Stimulated activated CD4-positive, alpha-beta T cell treated with anti-CD3 and anti-CD28 coated beads, TNF-alpha, amount 100 ng/mL, for 1 hour (primary cell): ENCODE data around the gene AVPR1B.

ENCODE experiments used
- DNase-seq, 3 donors: peaks; one replicate each; pipeline ENCODE4 v3.0.0-alpha.2; 2020; ENCODE audit warnings: low read depth in 3 of 3, low spot score in 1 of 3

Gene AVPR1B

DNA sequence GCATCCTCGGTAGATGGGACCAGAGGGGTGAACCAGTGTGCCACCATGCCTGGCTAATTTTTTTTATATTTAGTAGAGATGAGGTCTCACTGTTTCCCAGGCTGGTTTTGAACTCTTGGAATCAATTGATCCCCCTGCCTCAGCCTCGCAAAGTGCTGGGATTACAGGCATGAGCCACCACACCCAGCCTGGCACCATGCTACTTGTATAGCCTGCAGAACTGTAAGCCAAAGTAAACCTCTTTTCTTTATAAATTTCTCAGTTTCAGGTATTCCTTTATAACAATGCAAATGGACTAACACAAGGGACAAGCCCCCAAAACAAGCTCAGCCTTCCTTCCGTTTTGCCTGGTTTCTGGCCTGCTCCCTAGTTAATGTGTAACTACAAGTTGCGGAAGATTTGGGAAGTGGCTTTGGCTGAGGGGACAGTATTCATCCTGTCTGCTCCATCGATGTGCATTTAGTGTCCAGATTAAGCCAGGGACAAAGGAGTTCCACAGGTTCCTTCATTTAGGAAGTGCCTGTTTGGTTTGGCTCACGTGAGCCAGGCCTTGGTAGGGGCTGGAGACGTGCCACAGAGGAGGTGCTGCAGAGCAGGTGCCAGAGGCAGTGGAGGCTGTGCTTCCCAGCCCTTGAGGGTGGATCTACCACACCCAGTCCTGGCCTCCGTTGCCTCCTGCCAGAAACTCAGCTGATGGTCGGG, 4.4 kb downstream of the AVPR1B start:
- DNase-seq, result no peak

- no peak for DNase-seq
Observed at GRCh38 chr1:206111271-206111927, 5.8 kb downstream of the AVPR1B start.

GRCh38 chr1:206110820-206111219, 6.4 kb downstream of the AVPR1B start:
- no peak for DNase-seq

DNA sequence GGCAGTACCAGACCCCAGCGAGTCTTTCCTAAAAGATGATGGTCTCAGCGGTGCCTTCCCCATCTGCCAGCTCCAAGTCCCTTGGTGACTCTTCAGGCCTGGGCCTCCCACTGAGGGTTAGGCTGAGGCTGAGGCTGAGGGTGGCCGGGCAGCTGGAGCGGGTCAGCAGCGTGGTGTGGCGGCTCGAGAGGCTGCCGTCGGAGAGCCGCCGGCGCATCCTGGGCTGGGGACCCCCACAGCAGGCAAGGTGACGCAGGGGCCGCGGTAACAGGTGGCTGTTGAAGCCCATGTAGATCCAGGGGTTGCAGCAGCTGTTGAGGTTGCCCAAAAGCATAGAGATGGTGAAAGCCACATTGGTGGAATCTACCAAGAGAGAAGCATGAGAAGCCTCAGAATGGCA, 7.0 kb downstream of the AVPR1B start:
- no peak for DNase-seq

GRCh38 chr1:206109718-206110117, 7.5 kb downstream of the AVPR1B start:
- no peak for DNase-seq

DNA sequence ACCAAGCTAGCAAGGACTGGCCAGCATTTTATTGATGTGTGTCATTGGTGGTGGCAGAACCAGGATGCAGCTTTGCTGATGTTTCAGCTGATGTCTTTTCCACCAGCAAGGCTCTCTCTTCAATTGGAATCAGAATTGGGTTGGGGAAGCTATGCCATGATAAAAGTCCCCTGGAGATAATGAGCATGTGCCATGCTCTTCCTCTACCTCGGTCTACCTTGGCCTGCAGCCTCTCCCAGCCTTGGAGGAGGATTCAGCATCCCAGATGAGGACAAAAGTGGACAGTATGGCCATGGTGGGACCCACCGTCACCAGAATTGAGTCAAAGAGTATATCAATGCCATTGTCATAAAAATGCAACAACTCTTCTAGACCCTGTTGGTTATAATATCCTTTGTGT, 8.6 kb downstream of the AVPR1B start:
- DNase-seq, result no peak

GRCh38 chr1:206107168-206107544, 10.0 kb downstream of the AVPR1B start:
- DNase-seq, result no peak

DNA sequence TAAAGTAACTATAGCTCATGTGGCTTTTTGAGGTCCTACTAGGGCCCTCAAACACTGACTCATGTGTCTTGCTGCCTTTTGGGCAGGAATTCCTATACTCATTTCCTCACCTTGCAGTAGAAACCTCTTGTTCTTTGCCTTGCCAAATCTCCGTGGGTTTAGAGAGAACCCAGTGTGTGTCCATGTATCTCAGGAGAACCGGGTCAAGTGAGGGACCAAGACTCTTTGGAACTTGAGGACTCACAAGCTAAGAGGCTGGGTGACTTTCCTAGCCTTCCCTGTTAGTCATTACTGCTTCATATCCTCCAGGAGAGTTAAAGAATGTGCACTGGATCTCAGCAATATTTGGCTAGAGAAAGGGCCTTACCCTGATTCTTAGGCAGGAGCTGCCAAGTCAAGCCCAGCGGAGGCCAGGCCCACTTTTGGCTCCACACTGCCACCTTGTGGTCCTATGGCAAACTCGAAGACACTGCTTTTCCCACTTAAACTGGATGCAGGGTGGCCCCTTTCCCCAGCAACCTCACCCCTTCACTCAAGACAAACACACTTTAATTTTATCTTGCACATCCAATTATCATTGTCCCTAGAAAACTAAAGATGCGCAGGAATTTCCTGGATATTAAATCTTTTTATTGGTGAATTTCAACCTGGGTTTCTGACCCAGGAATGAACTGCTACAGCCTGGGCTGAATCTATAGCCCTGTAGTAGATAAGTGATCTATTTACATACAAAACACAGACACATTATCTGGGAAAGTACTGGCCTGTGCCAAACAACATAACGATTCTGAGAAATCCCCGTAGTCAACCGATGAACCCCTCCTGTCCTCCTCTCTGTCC, 10.6 kb downstream of the AVPR1B start:
- DNase-seq, result peak; percentile 47 to 69 (median 55)

GRCh38 chr1:206105464-206105995, 11.7 kb downstream of the AVPR1B start:
- DNase-seq, result no peak

GRCh38 chr1:206103979-206104378, 13.2 kb downstream of the AVPR1B start:
- DNase-seq, result no peak

DNA sequence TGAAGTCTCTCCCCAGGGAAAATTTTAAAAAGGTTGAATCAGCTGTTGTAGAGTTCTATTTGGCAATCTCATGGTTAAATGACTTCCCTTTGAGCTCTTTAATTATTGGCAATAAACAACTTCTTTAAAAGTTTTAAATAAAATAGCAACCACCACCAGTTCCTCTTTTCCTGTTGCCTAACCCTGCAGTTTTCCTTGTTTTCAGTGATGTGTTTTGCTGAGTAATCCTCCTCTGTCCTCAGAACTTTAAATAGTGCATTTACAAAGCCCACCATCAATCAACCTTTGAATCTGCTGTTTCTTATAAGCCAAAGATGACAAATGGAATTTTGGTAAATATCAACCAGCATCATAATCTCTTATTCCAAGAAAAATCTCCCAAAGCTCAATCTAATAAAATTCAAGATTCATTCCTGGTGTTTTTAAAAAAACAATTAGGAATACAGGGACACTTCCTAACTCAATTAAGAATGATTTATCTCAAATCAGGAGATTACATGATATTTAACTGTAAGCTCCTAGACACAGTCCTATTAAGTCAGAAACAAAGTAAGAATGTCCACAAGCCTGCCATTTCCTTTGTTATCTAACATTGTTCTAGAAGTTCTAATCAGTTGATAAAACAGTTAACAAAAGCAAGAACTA, 14.8 kb downstream of the AVPR1B start:
- no peak for DNase-seq

GRCh38 chr1:206101351-206102045, 15.7 kb downstream of the AVPR1B start:
- no peak for DNase-seq

DNA sequence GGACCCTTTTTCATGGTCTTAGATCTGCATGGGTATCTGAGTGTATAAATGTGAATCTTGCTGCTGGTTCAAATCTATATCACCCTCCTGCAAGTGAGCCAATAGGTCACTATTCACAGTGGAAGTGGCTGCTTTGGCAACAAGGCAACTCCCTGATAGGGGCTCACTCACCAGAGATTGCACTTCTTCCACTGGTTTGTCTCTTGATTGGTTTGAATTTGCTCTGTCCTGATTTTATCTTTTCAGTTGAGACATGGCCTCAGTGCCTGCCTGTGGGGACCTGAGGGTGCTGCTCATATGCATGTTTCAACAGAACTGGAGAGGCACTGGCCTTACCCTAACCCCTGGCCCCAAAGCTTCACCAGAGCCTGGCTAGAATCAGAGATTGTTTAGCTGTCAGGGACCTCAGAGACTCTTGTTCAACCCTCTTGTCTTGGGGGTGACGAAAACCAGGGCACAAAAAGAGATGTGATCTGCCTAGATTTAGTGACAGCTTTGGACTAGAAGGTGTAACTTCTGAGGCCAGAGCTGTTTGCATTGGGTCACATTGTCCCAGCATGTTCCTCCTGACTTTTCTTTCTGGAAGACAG, 16.9 kb downstream of the AVPR1B start:
- DNase-seq, result no peak

- DNase-seq, result no peak
Observed at GRCh38 chr1:206098242-206098919, 18.8 kb downstream of the AVPR1B start.

DNA sequence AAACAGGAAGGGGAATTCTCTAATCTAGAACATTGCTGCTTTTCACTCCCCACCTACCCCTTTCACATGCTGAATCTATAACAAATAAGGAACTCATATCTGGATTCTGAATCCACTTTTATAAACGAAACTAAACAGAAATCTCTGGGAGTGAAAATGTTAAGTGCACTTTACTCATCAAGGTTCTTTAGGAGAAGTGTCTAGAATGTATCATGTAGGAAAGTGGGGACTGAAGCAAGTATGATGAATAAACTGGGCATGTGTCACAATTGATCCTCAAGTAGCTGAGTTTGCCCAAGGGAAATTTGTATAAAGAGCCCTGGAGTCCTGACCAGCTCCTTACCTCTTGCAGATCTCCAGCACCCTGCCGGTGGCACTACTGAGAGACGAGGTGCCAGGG, 19.8 kb downstream of the AVPR1B start:
- no peak for DNase-seq

DNA sequence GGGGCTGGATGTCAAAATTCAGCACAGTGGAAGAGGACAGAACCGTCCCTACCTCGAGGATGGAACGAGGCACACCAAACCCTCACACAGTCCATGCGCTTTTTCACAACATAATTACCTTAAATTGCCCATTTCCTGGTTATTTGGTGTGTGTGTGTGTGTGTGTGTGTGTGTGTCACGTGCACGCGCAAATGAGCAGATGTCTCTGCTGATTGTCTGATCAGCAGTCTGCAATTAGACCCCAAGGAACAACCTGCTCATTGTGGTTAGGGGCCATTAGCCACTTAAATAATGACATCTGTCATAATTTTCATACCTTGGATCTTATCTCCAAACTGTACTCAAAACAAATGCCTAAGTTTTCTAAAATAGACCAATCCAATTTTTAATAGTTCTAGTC, 23.2 kb downstream of the AVPR1B start:
- DNase-seq, result no peak

DNA sequence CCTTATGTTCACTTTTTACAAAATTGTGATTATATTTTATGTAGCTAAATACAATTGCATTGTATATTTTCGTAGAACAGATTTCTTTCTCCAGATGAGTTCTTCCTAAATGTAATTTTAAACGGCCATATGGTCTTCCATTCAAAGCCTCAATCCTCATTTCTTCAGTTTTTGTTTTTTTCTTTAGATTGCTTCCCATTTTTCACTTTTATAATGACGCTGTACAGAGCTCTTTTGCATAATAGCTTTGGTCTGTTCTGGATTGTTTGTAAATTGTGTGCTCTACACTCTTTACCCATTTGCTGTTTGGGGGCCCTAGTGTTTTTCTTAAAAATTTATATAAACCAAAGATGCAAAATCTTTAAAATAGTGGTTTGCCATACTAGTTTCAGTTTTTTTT, 27.8 kb downstream of the AVPR1B start:
- no peak for DNase-seq

DNA sequence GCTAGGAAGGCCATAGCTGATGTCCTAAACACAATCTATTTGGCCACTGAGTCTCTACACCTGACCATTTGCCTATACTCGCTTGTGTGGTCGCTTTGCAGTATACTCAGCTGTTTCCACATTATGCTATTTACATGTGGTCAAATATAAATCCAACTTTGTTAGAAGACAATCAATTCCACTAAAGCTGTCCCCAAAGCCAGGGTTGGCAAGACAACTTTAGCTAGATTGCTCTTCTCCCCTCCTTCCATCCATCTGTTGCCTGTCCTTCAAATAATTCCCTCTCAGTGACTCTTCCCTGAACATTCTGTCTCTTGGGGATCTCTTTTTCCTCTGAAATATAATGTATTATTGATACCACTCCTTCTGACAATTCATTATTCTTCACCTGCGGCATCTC, 30.1 kb downstream of the AVPR1B start:
- DNase-seq, result no peak

DNA sequence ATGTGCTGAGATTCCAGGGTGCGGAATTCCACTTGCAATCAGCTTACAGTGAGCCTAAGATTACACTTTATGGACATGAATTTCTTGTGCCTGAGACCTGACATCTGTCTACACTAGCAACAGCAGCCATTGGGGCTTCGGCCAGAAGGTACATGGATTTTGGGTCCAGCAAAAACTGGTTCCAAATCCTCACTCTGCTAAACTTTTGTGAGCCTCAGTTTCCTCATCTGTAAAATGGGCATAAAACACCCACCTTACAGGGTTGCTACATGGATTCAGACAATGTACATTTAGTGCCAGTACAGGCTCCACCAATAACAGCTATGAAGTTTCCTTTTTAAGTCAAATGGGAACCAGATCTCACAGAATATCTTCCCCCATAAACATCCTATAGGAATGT, 33.4 kb downstream of the AVPR1B start:
- DNase-seq, result no peak
